Natural killer cell (primary cell): Measurements from ENCODE around the gene SLC12A8. TPM values are rescaled to one million over a fixed set of nuclear protein-coding genes. Genes with fewer than 3 reads are reported as not detected.

ENCODE experiments used
- ATAC-seq, 3 donors: fragments of 150-1000 bp in 2 of 3; fragments of 200-7000 bp in 1 of 3; cut with Tn5 transposase; 1 replicate in 1 of 3; 2 replicates in 2 of 3; pipeline ENCODE4 v1.10.0; 2021; ENCODE audit warnings: mild to moderate bottlenecking in 2 of 3, moderate library complexity in 2 of 3
- DNase-seq, 2 donors: peaks; one replicate each; pipeline versions ENCODE4 v3.0.0 to v3.0.0-alpha.2; 2013 to 2021; ENCODE audit warnings: mixed read lengths in 1 of 2
- H3K27ac ChIP-seq: one replicate; pipeline ENCODE4 v1.5.1; 2013; ENCODE audit warnings: mild to moderate bottlenecking, low read length
- H3K27me3 ChIP-seq: one replicate; pipeline ENCODE4 v1.6.1; 2013; ENCODE audit warnings: low read length; ENCODE audit not compliant: control insufficient read depth, insufficient read depth
- H3K36me3 ChIP-seq: one replicate; pipeline ENCODE4 v1.6.1; 2013; ENCODE audit warnings: low read length; ENCODE audit not compliant: control insufficient read depth, insufficient read depth
- H3K4me1 ChIP-seq: one replicate; pipeline ENCODE4 v1.6.1; 2013; ENCODE audit warnings: low read length; ENCODE audit not compliant: control insufficient read depth, insufficient read depth
- H3K4me3 ChIP-seq: one replicate; pipeline ENCODE4 v1.5.1; 2013; ENCODE audit warnings: low read length
- H3K9me3 ChIP-seq: one replicate; pipeline ENCODE4 v1.6.1; 2013; ENCODE audit warnings: low read length; ENCODE audit not compliant: control insufficient read depth, insufficient read depth
- H3K27ac Mint-ChIP-seq, 2 donors: one replicate each; pipeline ENCODE4 v1.8.0; 2022; ENCODE audit warnings: mild to moderate bottlenecking in 2 of 2, mixed read lengths in 2 of 2, moderate library complexity in 1 of 2
- H3K27me3 Mint-ChIP-seq, 2 donors: one replicate each; pipeline ENCODE4 v1.8.0; 2022; ENCODE audit warnings: low read depth in 2 of 2, mixed read lengths in 2 of 2
- H3K36me3 Mint-ChIP-seq: one replicate; pipeline ENCODE4 v1.8.0; 2022; ENCODE audit warnings: mixed read lengths
- H3K4me1 Mint-ChIP-seq, 2 donors: one replicate each; pipeline ENCODE4 v1.8.0; 2022; ENCODE audit warnings: mixed read lengths in 2 of 2
- H3K4me3 Mint-ChIP-seq: one replicate; pipeline ENCODE4 v1.8.0; 2022; ENCODE audit warnings: mild to moderate bottlenecking, moderate library complexity, mixed read lengths
- H3K9me3 Mint-ChIP-seq, 2 donors: one replicate each; pipeline ENCODE4 v1.8.0; 2022; ENCODE audit warnings: mixed read lengths in 2 of 2
- WGBS: methylation state at CpG from one replicate; pipeline ENCODE4 v1.1.7; 2013; ENCODE audit warnings: missing lambda C conversion rate; ENCODE audit not compliant: insufficient coverage; 5-methylcytosine and 5-hydroxymethylcytosine counted together
- intact Hi-C: fragments of 100-400 bp; cut with micrococcal nuclease; formaldehyde crosslinking; loops from one replicate; pipeline ENCODE4 v1.14.2; 2022
- total RNA-seq, 4 donors: library from RNA; stranded (reverse); fragments of 120-200 nt in 1 of 4; gene quantifications; one replicate each; pipeline versions ENCODE4 v1.2.3 to v1.2.4, GENCODE V29; 2013 to 2022
- TF ChIP-seq, protein P1 (sequence below): fragments of 200-600 bp; IDR thresholded peaks from one replicate; pipeline ENCODE4 v1.8.0; 2022; ENCODE audit warnings: antibody characterized with exemption

Gene SLC12A8
- total RNA-seq, 3 donors from 2014 or later (not counting 1 experiment from before 2014, with no cell fraction given): 0.25 to 1.4 (median 0.61) TPM

DNA sequence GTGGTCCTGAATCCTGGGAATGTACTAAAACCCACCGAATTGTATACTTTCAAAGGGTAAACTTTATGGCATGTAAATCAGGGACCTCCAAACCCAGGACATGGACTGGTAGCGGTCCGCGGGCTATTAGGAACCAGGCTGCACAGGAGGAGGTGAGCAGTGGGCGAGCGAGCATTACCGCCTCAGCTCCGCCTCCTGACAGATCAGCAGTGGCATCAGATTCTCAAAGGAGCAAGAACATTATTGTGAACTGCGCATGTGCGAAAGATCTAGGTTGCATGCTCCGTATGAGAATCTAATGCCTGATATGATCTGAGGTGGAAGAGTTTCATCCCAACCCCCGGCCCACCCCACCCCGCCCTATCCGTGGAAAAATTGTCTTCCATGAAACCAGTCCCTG, 178.9 kb downstream of the SLC12A8 start:
- over 99% methylated on average over 12 of the region's 14 CpGs for WGBS

DNA sequence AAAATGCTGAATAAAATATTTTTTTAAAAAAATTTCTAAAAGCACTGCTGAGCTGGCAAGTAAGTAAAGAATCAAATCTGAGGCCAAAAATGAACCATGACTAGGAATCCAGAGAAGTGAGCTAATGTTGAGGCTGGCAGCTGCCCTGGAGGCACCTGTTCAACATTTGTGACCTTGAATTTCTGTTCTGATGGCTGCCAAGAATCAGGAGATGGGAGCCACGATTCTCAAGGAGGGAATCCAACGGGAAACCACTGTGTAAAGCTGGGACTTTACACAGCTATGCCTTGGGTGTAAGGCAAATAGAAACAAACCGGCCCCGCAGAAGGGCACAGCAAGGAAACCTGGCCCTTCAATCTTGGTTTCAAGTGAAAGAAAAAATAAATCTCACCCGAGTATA, 179.4 kb downstream of the SLC12A8 start:
- Histone ChIP-seq H3K27me3 (no peaks in the 10 kb centered on the region), H3K4me3 (no peak overlapping the region), H3K9me3 (peaks cover 3% of the 10 kb centered on the region), H3K4me1 (peaks cover 43% of the 10 kb centered on the region), H3K36me3 (peaks cover 10% of the 10 kb centered on the region), H3K27ac (no peak overlapping the region)
- DNase-seq (no peak), ATAC-seq (no peak)
- 98% methylated on average over 4 of the region's 5 CpGs for WGBS
- H3K36me3 Mint-ChIP-seq: peaks cover 8% of the 10 kb centered on the region
- H3K27me3 Mint-ChIP-seq: no peaks in the 10 kb centered on the region
- H3K4me1 Mint-ChIP-seq: peaks cover 65 to 78% of the 10 kb centered on the region in 2 donors
- H3K4me3 Mint-ChIP-seq: no peak overlapping the region
- intact Hi-C loops: no loop called here
- TF ChIP-seq, protein P1, sequence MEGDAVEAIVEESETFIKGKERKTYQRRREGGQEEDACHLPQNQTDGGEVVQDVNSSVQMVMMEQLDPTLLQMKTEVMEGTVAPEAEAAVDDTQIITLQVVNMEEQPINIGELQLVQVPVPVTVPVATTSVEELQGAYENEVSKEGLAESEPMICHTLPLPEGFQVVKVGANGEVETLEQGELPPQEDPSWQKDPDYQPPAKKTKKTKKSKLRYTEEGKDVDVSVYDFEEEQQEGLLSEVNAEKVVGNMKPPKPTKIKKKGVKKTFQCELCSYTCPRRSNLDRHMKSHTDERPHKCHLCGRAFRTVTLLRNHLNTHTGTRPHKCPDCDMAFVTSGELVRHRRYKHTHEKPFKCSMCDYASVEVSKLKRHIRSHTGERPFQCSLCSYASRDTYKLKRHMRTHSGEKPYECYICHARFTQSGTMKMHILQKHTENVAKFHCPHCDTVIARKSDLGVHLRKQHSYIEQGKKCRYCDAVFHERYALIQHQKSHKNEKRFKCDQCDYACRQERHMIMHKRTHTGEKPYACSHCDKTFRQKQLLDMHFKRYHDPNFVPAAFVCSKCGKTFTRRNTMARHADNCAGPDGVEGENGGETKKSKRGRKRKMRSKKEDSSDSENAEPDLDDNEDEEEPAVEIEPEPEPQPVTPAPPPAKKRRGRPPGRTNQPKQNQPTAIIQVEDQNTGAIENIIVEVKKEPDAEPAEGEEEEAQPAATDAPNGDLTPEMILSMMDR: no peak
- H3K9me3 Mint-ChIP-seq: no peaks in the 10 kb centered on the region
- peak overlapping the region in 1 of 2 donors; percentile 74 for H3K27ac Mint-ChIP-seq

More for the DNA sequence above, 178.9 kb downstream of the SLC12A8 start:
- DNase-seq (no peak), ATAC-seq (no peak)
- Histone ChIP-seq H3K27ac (no peak overlapping the region), H3K4me1 (peaks cover 43% of the 10 kb centered on the region), H3K27me3 (no peaks in the 10 kb centered on the region), H3K4me3 (no peak overlapping the region), H3K36me3 (peaks cover 5% of the 10 kb centered on the region), H3K9me3 (peaks cover 3% of the 10 kb centered on the region)
- no peaks in the 10 kb centered on the region for H3K27me3 Mint-ChIP-seq
- peaks cover 8% of the 10 kb centered on the region for H3K36me3 Mint-ChIP-seq
- H3K4me1 Mint-ChIP-seq: peaks cover 65 to 78% of the 10 kb centered on the region in 2 donors
- TF ChIP-seq, protein P1: no peak
- intact Hi-C loops: no loop called here
- no peak overlapping the region for H3K4me3 Mint-ChIP-seq
- H3K9me3 Mint-ChIP-seq: no peaks in the 10 kb centered on the region
- H3K27ac Mint-ChIP-seq: no peak overlapping the region

DNA sequence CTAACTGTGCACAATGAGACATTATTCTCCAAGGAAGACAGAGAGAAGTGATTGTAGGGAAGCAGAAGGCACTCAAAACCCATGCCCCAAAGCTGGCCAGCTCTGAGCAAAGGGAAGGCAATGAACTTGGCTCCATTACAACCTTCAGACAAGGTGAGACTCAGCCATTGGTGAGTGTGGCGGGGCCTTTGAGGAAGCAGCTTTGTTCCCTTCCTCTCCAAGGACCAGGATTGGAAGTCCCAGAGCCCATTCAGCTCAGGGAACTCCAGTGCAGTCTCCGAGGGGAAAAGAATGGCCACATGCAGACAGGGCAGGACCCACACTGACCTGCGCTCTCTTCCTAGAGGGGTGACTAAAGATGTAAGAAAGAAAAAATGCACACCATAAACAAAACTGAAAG, 179.9 kb downstream of the SLC12A8 start:
- intact Hi-C loops: no loop called here
- DNase-seq (no peak), ATAC-seq (no peak)
- Histone ChIP-seq H3K9me3 (peaks cover 3% of the 10 kb centered on the region), H3K4me3 (no peak overlapping the region), H3K36me3 (peaks cover 15% of the 10 kb centered on the region), H3K27ac (no peak overlapping the region), H3K27me3 (no peaks in the 10 kb centered on the region), H3K4me1 (peaks cover 41% of the 10 kb centered on the region)
- 93% methylated on average over 3 of the region's 3 CpGs for WGBS
- H3K27ac Mint-ChIP-seq: peak overlapping the region; percentile 74 to 81
- H3K9me3 Mint-ChIP-seq: no peaks in the 10 kb centered on the region
- H3K4me3 Mint-ChIP-seq: no peak overlapping the region
- peaks cover 8% of the 10 kb centered on the region for H3K36me3 Mint-ChIP-seq
- H3K4me1 Mint-ChIP-seq: peaks cover 63 to 77% of the 10 kb centered on the region in 2 donors
- H3K27me3 Mint-ChIP-seq: no peaks in the 10 kb centered on the region
- TF ChIP-seq, protein P1: no peak

Other genes starting within 250 kb of the SLC12A8 start
- 10 to 100 TPM; 52.1 to 83.5 (median 68.1) TPM for gene HEG1, start 156.8 kb downstream of the SLC12A8 start, total RNA-seq
- gene ZNF148, start 162.6 kb upstream of the SLC12A8 start, total RNA-seq: 10 to 100 TPM; 61.1 to 72.5 (median 62.8) TPM